NCI-H2029 (cell line): ENCODE results near the gene MRTFA.
"Not testable (repeated sequence)": the region's sequence is repeated elsewhere in the genome, so short reads cannot be mapped to it uniquely, and the experiment has no call there.

Experiments used
- DNase-seq: peaks from one replicate; lab custom pipeline; 2025; lab: John Stamatoyannopoulos, UW

Gene MRTFA

DNA sequence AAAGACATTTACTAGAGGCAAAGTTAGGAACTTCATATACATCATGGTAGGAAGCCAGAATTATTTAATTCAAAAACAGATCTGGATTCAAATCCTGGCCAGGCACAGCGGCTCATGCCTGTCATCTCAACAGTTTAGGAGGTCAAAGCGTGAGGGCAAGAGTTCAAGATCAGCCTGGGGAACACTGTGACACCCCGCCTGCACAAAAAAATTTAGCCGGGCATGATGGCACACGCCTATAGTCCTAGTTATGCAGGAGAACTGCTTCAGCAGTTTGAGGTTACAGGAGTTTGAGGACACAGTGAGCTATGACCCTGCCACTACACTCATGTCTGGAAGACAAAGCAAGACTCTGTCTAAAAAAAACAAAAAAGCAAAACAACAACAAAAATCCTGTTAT lies 8.9 kb downstream of the MRTFA start:
- no peak for DNase-seq

DNA sequence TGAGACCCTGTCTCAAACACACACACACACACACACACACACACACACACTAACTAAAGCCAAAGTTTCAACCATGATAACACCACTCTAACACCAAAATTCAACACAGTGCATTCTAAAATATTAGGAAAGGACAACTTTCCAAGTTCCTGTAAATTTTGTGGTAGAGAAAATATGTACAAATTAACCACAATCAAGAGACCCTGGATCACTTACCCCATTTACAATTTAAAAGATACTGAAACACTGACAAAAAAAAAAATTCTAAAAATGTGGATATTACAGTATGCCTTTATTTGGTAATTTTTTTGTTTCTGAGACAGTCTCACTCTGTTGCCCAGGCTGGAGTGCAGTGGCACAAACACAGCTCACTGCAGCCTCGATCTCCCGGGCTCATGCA lies 9.7 kb downstream of the MRTFA start:
- DNase-seq, result no peak

DNA sequence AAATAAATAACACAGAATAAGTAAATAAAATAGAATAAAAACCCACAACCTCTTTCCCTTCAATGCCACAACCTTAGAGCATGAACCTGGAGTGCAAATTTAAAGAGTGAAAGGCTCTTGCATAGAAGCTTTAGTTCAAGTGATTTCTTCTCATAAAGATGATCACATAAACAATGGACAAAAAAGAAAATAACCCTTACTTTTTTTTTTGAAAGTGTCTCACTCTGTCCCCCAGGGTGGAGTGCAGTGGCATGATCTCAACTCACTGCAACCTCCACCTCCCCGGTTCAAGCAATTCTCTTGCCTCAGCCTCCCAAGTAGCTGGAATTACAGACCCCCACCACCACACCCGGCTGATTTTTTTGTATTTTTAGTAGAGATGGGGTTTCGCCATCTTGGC lies 10.7 kb downstream of the MRTFA start:
- not testable (repeated sequence) for DNase-seq

DNA sequence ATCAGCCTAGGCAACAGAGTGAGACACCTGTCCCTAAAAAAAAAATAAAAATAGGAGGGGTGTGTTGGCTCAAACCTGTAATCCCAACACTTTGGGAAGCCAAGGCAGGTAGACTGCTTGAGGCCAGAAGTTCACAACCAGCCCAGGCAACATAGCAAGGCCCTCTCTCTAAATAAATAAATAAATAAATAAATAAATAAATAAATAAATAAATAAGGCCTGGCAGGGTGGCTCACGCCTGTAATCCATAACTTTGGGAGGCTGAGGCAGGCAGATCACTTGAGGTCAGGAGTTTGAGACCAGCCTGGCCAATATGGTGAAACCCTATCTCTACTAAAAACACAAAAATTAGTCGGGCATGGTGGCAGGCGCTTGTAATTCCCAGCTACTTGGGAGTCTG lies 11.2 kb downstream of the MRTFA start:
- not testable (repeated sequence) for DNase-seq

DNA sequence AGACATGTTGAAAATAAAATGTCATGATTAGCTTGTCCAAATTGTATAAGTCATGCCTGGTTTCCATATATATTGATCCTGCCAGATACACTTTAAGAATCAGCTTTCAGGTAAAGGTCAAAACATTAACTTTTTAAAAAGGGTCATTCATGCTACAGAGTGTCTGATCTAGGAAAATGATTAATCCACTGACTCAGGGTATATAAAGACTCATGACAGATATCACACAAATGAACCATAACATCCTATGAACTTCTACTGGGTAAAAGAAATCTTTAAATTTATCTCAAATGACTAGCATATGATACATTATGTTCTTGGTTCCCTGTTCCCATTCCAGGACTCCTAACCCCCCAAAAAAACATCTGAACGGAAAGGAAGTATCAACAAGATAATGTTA lies 11.7 kb downstream of the MRTFA start:
- no peak for DNase-seq

- no peak for DNase-seq
These were observed 15.0 kb downstream of the MRTFA start for GRCh38 chr22:40621309-40622151.

- DNase-seq, result no peak
These were observed 16.0 kb downstream of the MRTFA start for GRCh38 chr22:40620464-40621046.

GRCh38 chr22:40618400-40618799 lies 18.1 kb downstream of the MRTFA start:
- DNase-seq, result no peak

GRCh38 chr22:40616578-40616977 lies 19.9 kb downstream of the MRTFA start:
- no peak for DNase-seq

DNA sequence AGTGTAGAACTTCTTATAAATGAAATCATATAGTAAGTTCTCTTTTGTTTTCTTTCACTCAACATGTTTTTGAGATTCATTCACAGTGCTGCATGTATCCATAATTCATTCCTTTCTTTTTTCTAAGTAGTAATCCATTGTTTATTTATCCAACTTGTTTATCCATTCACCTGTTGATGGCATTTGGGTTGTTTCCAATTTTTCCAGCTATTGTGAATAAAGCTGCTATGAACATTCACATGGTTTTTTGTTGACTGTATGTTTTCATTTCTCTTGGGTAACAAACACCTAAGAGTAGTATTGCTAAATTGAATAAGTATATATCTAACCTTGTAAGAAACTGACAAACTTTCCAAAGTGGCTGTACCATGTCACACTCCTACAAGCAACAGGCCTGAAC lies 23.5 kb downstream of the MRTFA start:
- no peak for DNase-seq

GRCh38 chr22:40612291-40612751 lies 24.2 kb downstream of the MRTFA start:
- DNase-seq, result no peak

GRCh38 chr22:40611606-40612005 lies 24.9 kb downstream of the MRTFA start:
- no peak for DNase-seq

DNA sequence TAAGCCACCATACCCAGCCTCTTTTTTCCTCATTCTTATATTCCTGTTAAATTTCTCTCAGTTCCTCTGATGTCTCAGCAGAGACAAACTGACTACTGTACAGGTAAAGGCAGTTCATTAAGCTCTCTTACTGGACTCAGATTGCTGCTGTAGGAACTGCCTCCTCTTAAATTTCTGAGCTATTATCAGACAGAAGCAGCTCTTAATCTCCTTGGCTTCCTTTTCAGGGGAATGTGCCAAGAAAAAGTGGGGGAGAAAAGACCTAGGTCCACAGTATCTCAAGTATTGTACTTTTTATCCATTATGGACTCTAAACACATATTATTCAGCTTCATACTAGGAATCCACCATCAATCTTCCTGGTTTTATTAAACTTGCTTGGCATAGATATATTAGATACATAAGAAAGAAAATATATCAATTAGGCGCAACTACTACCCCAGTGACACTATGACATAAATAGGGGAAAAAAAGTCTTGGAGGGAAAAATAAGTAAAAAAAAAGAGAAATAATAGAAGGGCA lies 26.1 kb downstream of the MRTFA start:
- DNase-seq, result no peak

GRCh38 chr22:40609216-40609615 lies 27.3 kb downstream of the MRTFA start:
- DNase-seq, result no peak

DNA sequence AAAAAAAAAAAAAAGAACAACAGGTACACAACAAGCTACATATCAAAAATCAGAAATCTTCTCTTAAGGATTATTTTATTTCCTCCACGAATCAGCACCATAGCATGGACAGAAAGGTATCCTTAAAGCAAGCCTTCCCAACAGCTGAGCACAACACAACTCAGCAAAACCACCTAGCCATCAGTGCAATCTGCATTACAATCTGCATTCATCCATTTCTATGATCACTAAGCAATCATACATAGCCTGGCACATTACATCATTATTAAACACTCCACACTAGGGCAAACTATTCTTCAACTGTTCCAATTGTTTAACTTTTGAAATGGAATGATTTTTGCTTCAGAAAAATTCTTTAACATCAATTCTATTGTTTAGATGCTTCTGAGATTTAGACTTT lies 29.0 kb downstream of the MRTFA start:
- no peak for DNase-seq

- DNase-seq, result no peak
These were observed 30.2 kb downstream of the MRTFA start for GRCh38 chr22:40606306-40606705.

DNA sequence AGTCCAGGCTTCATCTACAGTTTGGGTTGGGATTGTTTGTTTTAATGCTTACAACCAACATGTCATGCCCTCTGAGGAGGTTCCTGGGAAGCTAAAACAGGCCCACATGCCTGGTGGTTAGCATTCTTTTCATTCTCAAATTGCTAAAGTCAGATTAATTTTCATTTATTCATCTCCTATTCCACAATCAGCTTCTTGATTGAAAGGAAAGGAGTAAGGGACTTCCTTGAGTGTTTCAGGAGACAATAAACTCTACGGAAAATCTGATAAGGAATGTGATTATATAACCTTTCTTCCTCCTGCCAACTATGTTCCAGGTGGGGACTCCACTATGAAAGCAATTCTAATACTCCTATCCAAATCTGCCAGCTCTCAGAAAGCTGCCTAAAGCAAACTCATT lies 30.8 kb downstream of the MRTFA start:
- DNase-seq, result no peak

DNA sequence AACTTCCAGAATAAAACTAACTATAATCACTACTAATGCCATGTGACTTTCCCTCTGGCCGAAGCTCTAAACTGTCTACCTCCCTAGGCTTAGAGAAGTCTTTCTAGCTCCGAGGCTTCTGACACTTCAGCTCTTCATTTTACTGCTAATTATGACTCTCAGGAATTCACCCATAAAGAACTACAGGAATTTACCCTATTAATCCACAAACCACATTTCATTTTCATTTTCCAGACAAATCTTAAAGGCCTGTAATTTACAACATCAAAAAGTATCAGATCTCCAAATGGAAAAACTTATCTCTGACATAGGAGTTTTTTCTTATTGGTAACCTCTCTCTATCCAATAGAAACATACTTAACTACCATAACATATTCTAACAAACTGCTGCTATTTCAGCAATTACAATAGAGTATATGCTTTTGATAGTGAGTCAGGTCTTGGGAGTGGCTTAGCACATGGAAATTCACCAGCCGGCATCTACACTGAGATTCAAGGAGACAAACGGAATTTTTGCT lies 33.4 kb downstream of the MRTFA start:
- DNase-seq, result no peak

DNA sequence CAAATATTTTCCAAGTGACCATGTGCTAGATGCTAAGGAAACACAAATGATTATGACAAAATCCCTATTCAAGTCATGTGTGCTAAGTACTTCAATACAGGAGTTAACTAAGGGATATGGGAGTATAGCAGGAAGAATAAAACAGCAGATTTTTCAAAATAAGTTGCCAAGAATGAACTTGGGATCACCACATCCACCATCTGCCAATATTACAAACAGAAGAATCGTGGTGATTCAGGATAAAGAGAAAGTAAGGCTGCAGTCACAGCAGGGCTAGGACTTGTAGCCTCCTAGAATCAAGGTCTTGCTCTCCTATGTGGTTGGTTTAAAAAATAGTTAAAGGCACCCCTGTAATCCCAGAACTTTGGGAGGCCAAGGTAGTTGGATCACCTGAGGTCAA lies 34.3 kb downstream of the MRTFA start:
- DNase-seq, result no peak

GRCh38 chr22:40599731-40600130 lies 36.8 kb downstream of the MRTFA start:
- no peak for DNase-seq

GRCh38 chr22:40598712-40599111 lies 37.8 kb downstream of the MRTFA start:
- not testable (repeated sequence) for DNase-seq

DNA sequence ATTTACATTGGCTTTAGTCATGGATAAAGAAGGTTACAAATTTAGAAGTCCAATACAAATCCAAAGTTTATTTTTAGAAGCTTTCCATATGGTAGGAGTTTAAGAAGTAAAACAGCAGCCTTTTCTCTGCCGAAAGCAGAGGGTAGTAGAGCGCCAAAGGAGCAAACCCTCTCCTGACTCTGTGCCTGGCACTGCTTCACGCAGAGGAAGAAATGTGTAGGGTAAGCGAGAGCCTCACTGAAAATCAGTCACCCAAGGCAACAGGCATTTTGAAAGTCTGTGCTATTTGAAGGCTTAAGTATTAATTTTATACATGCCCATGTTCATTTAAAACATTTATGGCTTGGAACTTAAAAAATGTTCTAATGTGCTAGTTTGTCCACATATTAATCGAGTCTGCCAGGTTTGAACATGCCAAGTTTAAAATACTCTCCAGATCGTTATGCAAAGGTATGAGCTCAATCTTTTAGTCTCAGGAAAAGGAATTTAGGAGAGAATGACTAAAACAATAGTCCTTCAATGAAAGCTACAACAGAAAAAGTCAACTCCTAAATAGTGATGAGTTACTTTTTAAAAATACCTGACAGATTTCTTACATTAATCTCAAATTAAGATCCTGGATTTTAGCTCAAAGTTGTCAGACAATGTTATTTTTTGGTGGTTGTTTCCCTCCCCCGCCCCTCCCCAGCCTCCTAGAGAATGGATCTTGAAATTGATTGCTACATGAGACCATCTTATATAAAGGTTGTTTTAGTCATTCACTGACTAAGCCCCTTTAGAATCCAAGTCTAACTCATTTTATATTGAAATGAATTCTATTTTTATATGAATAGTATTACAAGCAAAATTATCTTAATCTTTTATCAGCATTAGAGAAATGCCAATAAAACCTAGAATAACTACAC lies 38.7 kb downstream of the MRTFA start:
- DNase-seq, result no peak
